Measurements from ENCODE around the gene DNAAF3. TPM values are rescaled to one million over a fixed set of nuclear protein-coding genes. Genes with fewer than 3 reads are reported as not detected.
A peak's percentile ranks its signal among the peaks of the same experiment; 100 is the strongest.

The DNAAF3 gene
- total RNA-seq, 1 donor from 2014 or later = not detected

- DNase-seq = no peak
These were observed 50.1 kb downstream of the DNAAF3 start for GRCh38 chr19:55116232-55116858.

- no peak for DNase-seq
These were observed 50.9 kb downstream of the DNAAF3 start for GRCh38 chr19:55115446-55116065.

DNA sequence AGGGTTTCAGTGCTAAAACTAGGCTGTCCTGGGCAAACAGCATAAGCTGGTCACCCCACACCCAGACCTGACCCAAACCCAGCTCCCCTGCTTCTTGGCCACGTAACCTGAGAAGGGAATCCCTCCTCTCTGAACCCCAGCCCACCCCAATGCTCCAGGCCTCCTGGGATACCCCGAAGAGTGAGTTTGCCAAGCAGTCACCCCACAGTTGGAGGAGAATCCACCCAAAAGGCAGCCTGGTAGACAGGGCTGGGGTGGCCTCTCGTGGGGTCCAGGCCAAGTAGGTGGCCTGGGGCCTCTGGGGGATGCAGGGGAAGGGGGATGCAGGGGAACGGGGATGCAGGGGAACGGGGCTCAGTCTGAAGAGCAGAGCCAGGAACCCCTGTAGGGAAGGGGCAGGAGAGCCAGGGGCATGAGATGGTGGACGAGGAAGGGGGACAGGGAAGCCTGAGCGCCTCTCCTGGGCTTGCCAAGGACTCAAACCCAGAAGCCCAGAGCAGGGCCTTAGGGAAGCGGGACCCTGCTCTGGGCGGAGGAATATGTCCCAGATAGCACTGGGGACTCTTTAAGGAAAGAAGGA is 51.8 kb downstream of the DNAAF3 start:
- no peak for DNase-seq

DNA sequence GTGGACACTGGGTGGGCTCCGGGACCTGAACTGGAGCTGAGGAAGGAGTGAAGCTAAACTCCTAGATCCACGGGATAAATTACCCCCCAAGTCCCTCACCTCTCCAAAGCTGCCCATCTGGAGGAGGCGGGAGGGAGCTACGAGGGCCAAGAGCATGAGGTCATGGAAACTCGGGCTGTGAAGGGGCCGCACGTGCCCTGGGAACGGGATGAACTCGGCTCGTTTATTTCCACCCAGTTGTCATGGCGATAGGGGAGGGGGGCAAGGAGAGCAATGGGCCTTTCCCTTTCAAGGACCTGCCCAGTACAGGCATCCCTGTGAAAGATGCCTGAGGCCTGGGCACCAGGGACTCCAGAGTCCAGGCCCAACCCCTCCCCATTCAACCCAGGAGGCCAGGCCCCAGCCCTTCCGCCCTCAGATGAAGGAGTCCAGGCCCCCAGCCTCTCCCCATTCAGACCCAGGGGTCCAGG is 52.8 kb downstream of the DNAAF3 start:
- DNase-seq = peak; percentile 97

DNA sequence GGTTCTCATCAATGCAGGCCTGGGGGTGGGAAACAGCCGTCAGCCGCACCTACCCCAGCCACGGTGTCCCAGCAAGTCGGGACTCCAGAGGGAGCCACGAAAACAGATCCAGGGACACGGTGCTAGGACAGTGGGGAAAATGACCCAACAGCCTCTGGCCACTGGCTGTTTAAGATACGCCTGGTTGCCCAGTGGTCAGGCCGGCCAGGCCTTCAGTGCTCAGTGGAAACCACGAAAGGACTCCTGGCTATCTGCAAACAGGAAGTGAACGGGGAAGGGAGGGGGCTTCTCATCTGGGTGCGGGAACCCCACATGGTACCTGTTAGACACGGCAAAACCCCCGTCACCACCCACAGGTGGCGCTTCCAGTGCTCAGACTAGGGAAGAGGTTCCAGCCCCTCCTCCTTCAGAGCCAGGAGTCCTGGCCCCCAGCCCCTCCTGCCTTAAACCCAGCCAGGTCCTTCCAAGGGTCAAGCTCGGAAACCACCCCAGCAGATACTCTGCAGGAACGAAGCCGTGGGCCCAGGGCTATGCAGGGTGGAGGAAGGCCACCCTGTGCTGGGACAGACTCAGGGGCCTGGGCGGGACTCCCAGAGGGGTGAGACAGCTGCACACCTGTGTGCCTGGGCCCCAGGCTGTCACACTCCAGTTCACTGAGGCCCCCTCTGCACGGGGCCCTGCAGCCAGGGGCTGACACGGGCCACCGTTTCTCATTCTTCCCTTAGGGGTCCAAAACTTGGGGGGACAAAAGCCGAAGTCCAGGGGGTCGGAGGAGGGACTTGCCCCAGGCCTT is 53.4 kb downstream of the DNAAF3 start:
- DNase-seq = no peak

GRCh38 chr19:55112246-55112776 is 54.1 kb downstream of the DNAAF3 start:
- no peak for DNase-seq

DNA sequence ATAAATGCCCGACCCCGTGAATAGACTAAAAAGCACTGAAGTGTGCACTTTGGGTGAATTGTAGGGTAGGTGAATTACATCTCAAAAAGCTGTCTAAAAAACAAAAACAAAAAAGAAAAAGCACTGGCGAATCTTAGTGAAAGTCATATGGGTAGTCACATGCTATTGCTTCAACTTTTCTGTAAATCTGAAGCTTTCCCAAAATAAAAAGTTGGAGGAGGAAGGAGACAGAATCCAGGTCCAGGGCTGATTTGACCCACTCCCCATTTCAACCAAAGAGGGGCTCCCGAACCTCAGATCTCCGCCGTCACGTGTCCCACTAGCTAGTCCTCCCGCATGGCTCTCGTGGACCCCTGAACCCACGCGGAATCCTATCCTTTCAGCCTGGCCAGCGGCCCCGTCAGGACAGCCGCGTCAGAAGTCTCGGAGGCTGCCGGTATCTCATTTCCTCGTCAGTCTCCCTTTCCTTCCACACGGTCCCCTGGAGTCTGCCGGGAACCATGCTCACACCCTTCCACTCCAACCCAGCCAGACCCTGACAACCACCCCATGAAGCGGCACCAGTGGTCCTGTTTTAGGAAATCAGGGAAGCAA is 55.1 kb downstream of the DNAAF3 start:
- DNase-seq = no peak

DNA sequence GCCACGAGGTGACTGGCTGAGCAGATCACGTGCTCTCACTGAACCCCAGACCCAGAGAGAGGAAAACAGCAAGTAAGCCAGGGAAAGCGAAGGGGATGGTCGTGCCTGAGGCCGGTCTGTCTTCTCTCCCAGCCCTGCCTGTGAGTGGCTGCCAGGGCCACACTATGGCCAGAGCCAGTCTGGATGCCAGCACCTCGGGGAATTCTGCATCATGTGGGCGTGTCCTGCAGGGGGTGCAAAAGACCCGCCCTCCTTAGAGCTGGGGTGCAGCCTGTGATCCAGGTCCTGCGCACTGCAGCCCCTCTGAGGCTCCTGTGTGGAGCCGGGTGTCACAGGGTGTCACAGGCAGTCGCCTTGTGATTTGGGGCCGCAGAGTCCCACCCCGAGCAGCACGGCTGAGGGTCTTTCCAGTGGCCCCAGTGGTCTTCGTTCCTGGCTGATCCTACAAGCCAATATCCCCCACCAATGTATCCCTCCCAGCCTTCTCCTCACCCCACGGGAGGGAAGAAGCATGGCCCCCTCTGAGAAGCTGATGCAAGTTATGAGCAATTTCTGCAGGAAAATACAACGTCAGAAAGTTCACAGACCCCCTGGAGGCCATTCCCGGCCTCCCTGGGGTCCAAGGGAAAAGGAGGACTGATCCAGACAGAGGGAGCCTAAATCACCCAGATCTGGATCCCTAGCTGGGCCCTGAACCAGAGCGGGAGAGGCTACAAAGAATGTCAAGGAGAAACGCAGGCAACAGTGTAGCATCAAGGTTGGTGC is 56.7 kb downstream of the DNAAF3 start:
- no peak for DNase-seq

Small RNA genes within 50 kb of the gene (small RNA-seq; reads per million reads assigned to genes)
- not detected for gene MIR7975 (ENCODE audit: low replicate concordance)
- not detected for gene RF01210 (ENCODE audit: low replicate concordance)

Other genes with a start within 250 kb of the DNAAF3 start
- gene NLRP7, start 219.1 kb downstream of the DNAAF3 start, total RNA-seq = not detected
- 6.5 TPM for gene NLRP2, start 200.2 kb downstream of the DNAAF3 start, total RNA-seq
- 0.20 TPM for gene GP6, start 128.3 kb downstream of the DNAAF3 start, total RNA-seq
- 31.6 TPM for gene RDH13, start 103.5 kb downstream of the DNAAF3 start, total RNA-seq
- gene EPS8L1, start 90.7 kb downstream of the DNAAF3 start, total RNA-seq = 47.6 TPM
- gene PPP1R12C, start 49.0 kb downstream of the DNAAF3 start, total RNA-seq = 34.0 TPM
- gene TNNT1, start 17.4 kb downstream of the DNAAF3 start, total RNA-seq = 65.7 TPM
- gene TNNI3, start 8.9 kb downstream of the DNAAF3 start, total RNA-seq = 0.89 TPM
- 1.6 TPM for gene SYT5, start 13.7 kb upstream of the DNAAF3 start, total RNA-seq
- gene PTPRH, start 42.9 kb upstream of the DNAAF3 start, total RNA-seq = 0.39 TPM
- gene TMEM86B, start 62.1 kb upstream of the DNAAF3 start, total RNA-seq = 1.2 TPM
- gene PPP6R1, start 92.4 kb upstream of the DNAAF3 start, total RNA-seq = 20.8 TPM
- 12.1 TPM for gene HSPBP1, start 113.5 kb upstream of the DNAAF3 start, total RNA-seq
- gene BRSK1, start 117.4 kb upstream of the DNAAF3 start, total RNA-seq = 3.6 TPM
- gene TMEM150B, start 158.7 kb upstream of the DNAAF3 start, total RNA-seq = 1.1 TPM
- 17.0 TPM for gene KMT5C, start 173.3 kb upstream of the DNAAF3 start, total RNA-seq
- gene COX6B2, start 188.1 kb upstream of the DNAAF3 start, total RNA-seq = 3.1 TPM
- gene GARIN5B, start 196.6 kb upstream of the DNAAF3 start, total RNA-seq = not detected
- gene IL11, start 203.8 kb upstream of the DNAAF3 start, total RNA-seq = 0.30 TPM
- gene TMEM190, start 210.2 kb upstream of the DNAAF3 start, total RNA-seq = not detected
- 0.30 TPM for gene TMEM238, start 217.7 kb upstream of the DNAAF3 start, total RNA-seq
- 377 TPM for gene RPL28, start 219.3 kb upstream of the DNAAF3 start, total RNA-seq
- 25.4 TPM for gene UBE2S, start 241.2 kb upstream of the DNAAF3 start, total RNA-seq